GM18873 (cell line): ENCODE measurements around the gene ABCA12.

Experiments used
- ATAC-seq: cut with Tn5 transposase; IDR thresholded peaks from one replicate; pipeline ENCODE4 v1.9.1; 2021; ENCODE audit warnings: mild to moderate bottlenecking, moderate library complexity, moderate number of reproducible peaks; ENCODE audit not compliant: unreplicated experiment, low FRiP score

The ABCA12 gene

GRCh38 chr2:214995409-214995808 is 143.0 kb downstream of the ABCA12 start:
- ATAC-seq, result peak; percentile 35

GRCh38 chr2:214992911-214993310 is 145.5 kb downstream of the ABCA12 start:
- ATAC-seq, result no peak

GRCh38 chr2:214989187-214989586 is 149.2 kb downstream of the ABCA12 start:
- no peak for ATAC-seq

- no peak for ATAC-seq
Measured at GRCh38 chr2:214987261-214987660, 151.2 kb downstream of the ABCA12 start.

- no peak for ATAC-seq
Measured at GRCh38 chr2:214985619-214986018, 152.8 kb downstream of the ABCA12 start.

- ATAC-seq, result no peak
Measured at GRCh38 chr2:214966420-214966819, 172.0 kb downstream of the ABCA12 start.

GRCh38 chr2:214960677-214961076 is 177.7 kb downstream of the ABCA12 start:
- no peak for ATAC-seq

GRCh38 chr2:214946949-214947348 is 191.5 kb downstream of the ABCA12 start:
- no peak for ATAC-seq

GRCh38 chr2:214934006-214934405 is 204.4 kb downstream of the ABCA12 start:
- ATAC-seq, result no peak

GRCh38 chr2:214904634-214905033 is 233.8 kb downstream of the ABCA12 start:
- ATAC-seq, result no peak

- no peak for ATAC-seq
Measured at GRCh38 chr2:214904176-214904575, 234.2 kb downstream of the ABCA12 start.

- ATAC-seq, result no peak
Measured at GRCh38 chr2:214902286-214902685, 236.1 kb downstream of the ABCA12 start.

GRCh38 chr2:214899751-214900150 is 238.7 kb downstream of the ABCA12 start:
- ATAC-seq, result no peak

- ATAC-seq, result no peak
Measured at GRCh38 chr2:214896274-214896673, 242.2 kb downstream of the ABCA12 start.

GRCh38 chr2:214895469-214895868 is 243.0 kb downstream of the ABCA12 start:
- no peak for ATAC-seq

- no peak for ATAC-seq
Measured at GRCh38 chr2:214889301-214889700, 249.1 kb downstream of the ABCA12 start.

- no peak for ATAC-seq
Measured at GRCh38 chr2:214881647-214882202, 256.7 kb downstream of the ABCA12 start.
